Nephron progenitor cell (in vitro differentiated cells): ENCODE results near the gene KIF2C.

Experiments used
- DNase-seq: peaks from one replicate; pipeline ENCODE4 v3.0.0; 2021
- H3K27ac Mint-ChIP-seq: 2 replicates; pipeline ENCODE4 v1.8.0; 2021; ENCODE audit warnings: mild to moderate bottlenecking, moderate library complexity, mixed read lengths
- H3K27me3 Mint-ChIP-seq: 2 replicates; pipeline ENCODE4 v1.8.0; 2021; ENCODE audit warnings: mild to moderate bottlenecking, low read depth, mixed read lengths; ENCODE audit not compliant: poor library complexity
- H3K36me3 Mint-ChIP-seq: 2 replicates; pipeline ENCODE4 v1.8.0; 2021; ENCODE audit warnings: low read depth, mixed read lengths
- H3K4me1 Mint-ChIP-seq: 2 replicates; pipeline ENCODE4 v1.8.0; 2021; ENCODE audit warnings: mixed read lengths
- H3K4me3 Mint-ChIP-seq: 2 replicates; pipeline ENCODE4 v1.8.0; 2021; ENCODE audit warnings: mild to moderate bottlenecking, moderate library complexity, mixed read lengths
- H3K9me3 Mint-ChIP-seq: 2 replicates; pipeline ENCODE4 v1.8.0; 2021; ENCODE audit warnings: mild to moderate bottlenecking, moderate library complexity, mixed read lengths
- TF ChIP-seq, protein P1 (sequence below): fragments of 200-600 bp; sonication (generic); IDR thresholded peaks from 2 replicates; pipeline ENCODE4 v1.5.0; 2021; ENCODE audit warnings: antibody characterized with exemption

KIF2C gene

DNA sequence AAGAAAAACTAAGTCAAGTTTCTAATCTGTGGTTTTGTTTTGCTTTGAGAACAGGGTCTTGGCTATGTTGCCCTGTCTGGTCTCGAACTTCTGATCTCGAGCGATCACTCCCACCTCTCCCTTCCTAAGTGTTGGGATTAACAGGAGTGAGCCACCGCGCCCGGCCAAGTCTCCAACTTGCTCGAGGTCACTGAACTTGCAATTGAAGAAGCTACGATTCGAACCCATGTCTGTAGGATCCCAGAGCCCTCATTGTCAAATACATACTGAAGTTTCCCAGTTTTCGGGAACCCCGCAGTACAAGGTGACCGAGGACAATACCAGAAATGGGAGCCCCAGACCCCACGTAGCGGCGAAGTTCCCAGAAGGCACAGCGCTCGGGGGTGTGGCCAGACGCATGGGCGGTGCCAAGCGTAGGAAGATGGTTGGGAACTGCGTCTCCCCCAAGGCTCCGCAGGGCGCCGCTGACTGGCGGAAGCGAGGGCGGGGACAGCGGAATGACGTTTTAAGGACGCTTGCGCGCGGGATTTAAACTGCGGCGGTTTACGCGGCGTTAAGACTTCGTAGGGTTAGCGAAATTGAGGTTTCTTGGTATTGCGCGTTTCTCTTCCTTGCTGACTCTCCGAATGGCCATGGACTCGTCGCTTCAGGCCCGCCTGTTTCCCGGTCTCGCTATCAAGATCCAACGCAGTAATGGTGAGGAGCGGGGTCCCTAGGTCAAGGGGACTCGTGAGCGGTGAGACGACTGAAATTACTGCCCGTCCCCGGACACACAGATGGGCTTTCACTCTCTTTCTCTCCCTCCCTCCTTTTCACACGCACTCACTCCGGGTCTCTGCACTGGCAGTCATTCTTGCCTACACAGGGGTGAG lies at the start of gene KIF2C:
KIF2C (plus strand) TSS at position 531 of the 872 bp plus-strand sequence; CDS start at position 627, 96 bp downstream.
- TF ChIP-seq, protein P1, sequence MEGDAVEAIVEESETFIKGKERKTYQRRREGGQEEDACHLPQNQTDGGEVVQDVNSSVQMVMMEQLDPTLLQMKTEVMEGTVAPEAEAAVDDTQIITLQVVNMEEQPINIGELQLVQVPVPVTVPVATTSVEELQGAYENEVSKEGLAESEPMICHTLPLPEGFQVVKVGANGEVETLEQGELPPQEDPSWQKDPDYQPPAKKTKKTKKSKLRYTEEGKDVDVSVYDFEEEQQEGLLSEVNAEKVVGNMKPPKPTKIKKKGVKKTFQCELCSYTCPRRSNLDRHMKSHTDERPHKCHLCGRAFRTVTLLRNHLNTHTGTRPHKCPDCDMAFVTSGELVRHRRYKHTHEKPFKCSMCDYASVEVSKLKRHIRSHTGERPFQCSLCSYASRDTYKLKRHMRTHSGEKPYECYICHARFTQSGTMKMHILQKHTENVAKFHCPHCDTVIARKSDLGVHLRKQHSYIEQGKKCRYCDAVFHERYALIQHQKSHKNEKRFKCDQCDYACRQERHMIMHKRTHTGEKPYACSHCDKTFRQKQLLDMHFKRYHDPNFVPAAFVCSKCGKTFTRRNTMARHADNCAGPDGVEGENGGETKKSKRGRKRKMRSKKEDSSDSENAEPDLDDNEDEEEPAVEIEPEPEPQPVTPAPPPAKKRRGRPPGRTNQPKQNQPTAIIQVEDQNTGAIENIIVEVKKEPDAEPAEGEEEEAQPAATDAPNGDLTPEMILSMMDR: no peak
- Mint-ChIP-seq H3K4me1 (peaks cover 27% of the 10 kb centered on the region), H3K4me3 (peak within 1 kb of the TSS; percentile 96), H3K27me3 (no peaks in the 10 kb centered on the region), H3K36me3 (peaks cover 26% of the 10 kb centered on the region), H3K9me3 (peaks cover 12% of the 10 kb centered on the region), H3K27ac (peak within 1 kb of the TSS; percentile 90)
- DNase-seq: peak; percentile 95

DNA sequence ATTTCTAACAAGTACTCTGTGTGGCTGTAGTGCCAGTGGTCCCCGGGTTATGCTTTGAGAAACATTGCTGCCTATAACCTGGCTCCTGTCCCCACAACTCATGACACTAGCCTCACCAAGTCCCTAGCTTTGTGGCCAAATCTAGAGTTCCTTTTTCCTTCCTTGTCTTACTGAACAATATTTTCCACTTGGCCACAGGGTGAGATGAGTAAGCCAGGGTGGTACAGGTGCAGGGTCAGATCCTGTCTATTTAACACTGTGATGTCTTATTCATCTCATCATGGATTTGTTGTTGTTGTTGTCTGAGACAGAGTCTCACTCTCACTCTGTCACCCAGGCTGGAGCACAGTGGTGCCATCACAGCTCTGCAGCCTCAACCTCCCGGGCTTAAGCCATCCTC lies 46.5 kb upstream of the KIF2C start:
- no peaks in the 10 kb centered on the region for H3K9me3 Mint-ChIP-seq

DNA sequence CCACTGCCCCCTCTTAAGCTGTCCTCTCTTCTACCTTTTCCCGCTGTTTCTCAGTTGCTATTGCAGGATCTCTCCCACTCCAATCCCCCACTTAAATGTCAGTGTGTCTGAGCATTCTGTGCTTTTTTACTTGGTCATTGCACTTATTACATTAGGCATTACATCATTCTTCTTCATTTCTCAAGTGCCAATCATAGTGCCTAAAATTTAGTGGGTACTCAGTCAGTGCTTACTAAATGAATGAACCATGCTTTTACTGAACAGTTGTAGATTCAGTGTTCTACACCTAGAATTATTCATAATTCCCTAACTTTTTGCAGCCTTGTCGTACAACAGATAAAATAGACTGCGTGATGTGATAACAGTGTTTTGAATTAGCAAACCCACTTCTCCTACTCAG lies 45.7 kb upstream of the KIF2C start:
- H3K27me3 Mint-ChIP-seq: peaks cover 4% of the 10 kb centered on the region
- H3K27ac Mint-ChIP-seq: no peak overlapping the region
- H3K4me3 Mint-ChIP-seq: no peak overlapping the region
- H3K36me3 Mint-ChIP-seq: peaks cover 6% of the 10 kb centered on the region
- H3K4me1 Mint-ChIP-seq: peaks cover 13% of the 10 kb centered on the region
- no peaks in the 10 kb centered on the region for H3K9me3 Mint-ChIP-seq
- no peak for DNase-seq
- TF ChIP-seq, protein P1: no peak

More for the DNA sequence above, 46.5 kb upstream of the KIF2C start:
- H3K4me1 Mint-ChIP-seq: peaks cover 21% of the 10 kb centered on the region
- TF ChIP-seq, protein P1: no peak
- H3K27ac Mint-ChIP-seq: no peak overlapping the region
- peaks cover 6% of the 10 kb centered on the region for H3K36me3 Mint-ChIP-seq
- H3K4me3 Mint-ChIP-seq: no peak overlapping the region
- no peak for DNase-seq
- H3K27me3 Mint-ChIP-seq: peaks cover 4% of the 10 kb centered on the region

DNA sequence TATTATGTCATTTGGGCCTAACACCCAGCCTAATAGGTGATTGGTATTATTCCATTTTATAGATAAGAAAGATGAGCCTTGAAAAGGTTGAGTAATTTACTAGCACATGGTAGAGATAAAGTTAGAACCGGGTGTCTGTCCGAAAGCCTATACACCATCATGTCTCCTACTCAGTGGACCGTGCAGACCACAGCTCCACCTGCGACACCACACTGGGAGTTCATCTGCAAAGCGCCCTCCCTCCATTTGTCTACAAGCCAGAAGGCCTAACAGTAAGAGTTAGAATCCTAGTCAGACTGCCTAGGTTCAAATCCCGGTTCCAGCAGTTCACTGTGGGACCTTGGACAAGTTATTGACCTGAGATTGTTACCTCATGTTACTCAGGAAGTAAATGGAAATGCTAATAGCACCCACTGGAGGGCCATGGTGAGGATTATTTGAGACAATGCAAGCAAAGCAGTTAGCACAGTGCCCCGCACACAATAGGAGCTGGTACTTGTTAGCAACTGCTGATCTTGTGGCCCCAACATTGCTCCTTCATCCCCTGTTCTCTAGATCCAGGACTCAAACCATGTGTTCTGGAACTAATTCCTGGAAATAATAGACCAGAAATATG lies 44.7 kb upstream of the KIF2C start:
- DNase-seq: no peak
- Mint-ChIP-seq H3K27me3 (peaks cover 4% of the 10 kb centered on the region), H3K36me3 (peaks cover 6% of the 10 kb centered on the region), H3K27ac (no peak overlapping the region), H3K4me1 (peaks cover 14% of the 10 kb centered on the region), H3K9me3 (no peaks in the 10 kb centered on the region), H3K4me3 (no peak overlapping the region)
- TF ChIP-seq, protein P1: no peak

DNA sequence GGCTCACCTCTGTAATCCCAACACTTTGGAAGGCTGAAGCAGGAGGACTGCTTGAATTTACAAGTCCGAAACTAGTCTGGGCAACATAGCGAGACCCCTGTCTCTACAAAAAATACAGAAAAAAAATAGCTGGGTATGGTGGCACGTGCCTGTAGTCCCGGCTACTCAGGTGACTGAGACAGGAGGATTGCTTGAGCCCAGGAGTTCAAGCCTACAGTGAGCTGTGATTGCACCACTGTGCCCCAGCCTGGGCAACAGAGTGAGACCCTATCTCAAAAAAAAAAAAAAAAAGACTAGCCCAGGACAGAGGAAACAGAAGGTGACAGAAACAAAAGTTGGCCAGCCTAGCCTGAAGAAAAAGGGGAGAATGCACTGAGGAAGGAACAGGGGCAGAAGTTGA lies 44.0 kb upstream of the KIF2C start:
- no peaks in the 10 kb centered on the region for H3K9me3 Mint-ChIP-seq
- peaks cover 4% of the 10 kb centered on the region for H3K27me3 Mint-ChIP-seq
- peaks cover 6% of the 10 kb centered on the region for H3K36me3 Mint-ChIP-seq
- H3K4me1 Mint-ChIP-seq: peaks cover 21% of the 10 kb centered on the region
- H3K4me3 Mint-ChIP-seq: no peak overlapping the region
- no peak overlapping the region for H3K27ac Mint-ChIP-seq
- TF ChIP-seq, protein P1: no peak
- DNase-seq: no peak
